Activated T-helper 2 cell treated with anti-CD3 and anti-CD28 coated beads, Interferon-gamma antibody, Interleukin-2, Interleukin-4, amounts not matched to agents 10 μg/mL and 5 μg/mL and 100 μg/mL, durations not matched to agents 14 hours and 24 hours and 36 hours (primary cell): ENCODE results near the gene KIF2C. TPM values are rescaled to one million over a fixed set of nuclear protein-coding genes. Genes with fewer than 3 reads are reported as not detected.
"Not testable (repeated sequence)": the region's sequence is repeated elsewhere in the genome, so short reads cannot be mapped to it uniquely, and the experiment has no call there.

Experiments
- DNase-seq: peaks from one replicate; pipeline ENCODE4 v3.0.0; 2021; ENCODE audit warnings: low spot score
- H3K27ac Mint-ChIP-seq: one replicate; pipeline ENCODE4 v1.8.0; 2021; ENCODE audit warnings: mixed read lengths
- H3K27me3 Mint-ChIP-seq: one replicate; pipeline ENCODE4 v1.8.0; 2021; ENCODE audit warnings: low read depth, mixed read lengths
- H3K36me3 Mint-ChIP-seq: one replicate; pipeline ENCODE4 v1.8.0; 2021; ENCODE audit warnings: low read depth, mixed read lengths
- H3K4me1 Mint-ChIP-seq: one replicate; pipeline ENCODE4 v1.8.0; 2021; ENCODE audit warnings: low read depth, mixed read lengths
- H3K4me3 Mint-ChIP-seq: one replicate; pipeline ENCODE4 v1.8.0; 2021; ENCODE audit warnings: low read depth, mild to moderate bottlenecking, moderate library complexity, mixed read lengths
- H3K9me3 Mint-ChIP-seq: one replicate; pipeline ENCODE4 v1.8.0; 2021; ENCODE audit warnings: mixed read lengths
- intact Hi-C: fragments of 100-400 bp; cut with micrococcal nuclease; formaldehyde crosslinking; loops from one replicate; pipeline ENCODE4 v1.15.1; 2023
- total RNA-seq: library from RNA; stranded (reverse); gene quantifications from 2 replicates; pipeline ENCODE4 v1.2.3, GENCODE V29; 2022

Gene KIF2C
- total RNA-seq, result 82.7 and 83.5 TPM in 2 replicates

GRCh38 chr1:44739307-44740178, at the start of gene KIF2C:
Gene KIF2C, plus strand, starts transcription at chr1:44739837. Its CDS starts 96 bp downstream, at chr1:44739933.
- intact Hi-C loops, result loop anchor here (1.0 to 2.0 kb wide), 3 partner anchors 8 to 70 kb away; partner anchors contain the start of genes RNU5D-1 and RPS8
- DNase-seq, result peak; percentile 96
- Mint-ChIP-seq H3K27ac (peak within 1 kb of the TSS; percentile 86), H3K36me3 (peaks cover 35% of the 10 kb centered on the region), H3K4me3 (peak within 1 kb of the TSS; percentile 90), H3K27me3 (no peaks in the 10 kb centered on the region), H3K4me1 (peaks cover 28% of the 10 kb centered on the region), H3K9me3 (no peaks in the 10 kb centered on the region)

- H3K27ac Mint-ChIP-seq, result no peak overlapping the region
- DNase-seq, result no peak
- H3K4me1 Mint-ChIP-seq, result peaks cover 23% of the 10 kb centered on the region
- no peaks in the 10 kb centered on the region for H3K9me3 Mint-ChIP-seq
- intact Hi-C loops, result no loop called here
- peaks cover 4% of the 10 kb centered on the region for H3K27me3 Mint-ChIP-seq
- H3K36me3 Mint-ChIP-seq, result no peaks in the 10 kb centered on the region
- H3K4me3 Mint-ChIP-seq, result no peak overlapping the region
Measured at GRCh38 chr1:44693159-44693558, 46.5 kb upstream of the KIF2C start.

GRCh38 chr1:44693900-44694299, 45.7 kb upstream of the KIF2C start:
- H3K27ac Mint-ChIP-seq, result no peak overlapping the region
- peaks cover 4% of the 10 kb centered on the region for H3K27me3 Mint-ChIP-seq
- H3K4me3 Mint-ChIP-seq, result no peak overlapping the region
- no peaks in the 10 kb centered on the region for H3K9me3 Mint-ChIP-seq
- peaks cover 23% of the 10 kb centered on the region for H3K4me1 Mint-ChIP-seq
- intact Hi-C loops, result no loop called here
- H3K36me3 Mint-ChIP-seq, result no peaks in the 10 kb centered on the region
- DNase-seq, result no peak

- Mint-ChIP-seq H3K9me3 (no peaks in the 10 kb centered on the region), H3K4me3 (no peak overlapping the region), H3K27me3 (peaks cover 4% of the 10 kb centered on the region), H3K4me1 (peaks cover 23% of the 10 kb centered on the region), H3K27ac (no peak overlapping the region), H3K36me3 (no peaks in the 10 kb centered on the region)
- DNase-seq, result no peak
- intact Hi-C loops, result no loop called here
Measured at GRCh38 chr1:44694863-44695478, 44.7 kb upstream of the KIF2C start.

GRCh38 chr1:44695671-44696070, 44.0 kb upstream of the KIF2C start:
- DNase-seq, result no peak
- Mint-ChIP-seq H3K9me3 (no peaks in the 10 kb centered on the region), H3K36me3 (no peaks in the 10 kb centered on the region), H3K27ac (no peak overlapping the region), H3K4me3 (no peak overlapping the region), H3K4me1 (peaks cover 23% of the 10 kb centered on the region), H3K27me3 (peaks cover 4% of the 10 kb centered on the region)
- intact Hi-C loops, result no loop called here

GRCh38 chr1:44696101-44696500, 43.5 kb upstream of the KIF2C start:
- Mint-ChIP-seq H3K36me3 (no peaks in the 10 kb centered on the region), H3K9me3 (no peaks in the 10 kb centered on the region), H3K4me1 (peaks cover 23% of the 10 kb centered on the region), H3K4me3 (no peak overlapping the region), H3K27me3 (peaks cover 4% of the 10 kb centered on the region), H3K27ac (peak overlapping the region; percentile 79)
- intact Hi-C loops, result no loop called here
- DNase-seq, result no peak

- intact Hi-C loops, result no loop called here
- Mint-ChIP-seq H3K27me3 (no peaks in the 10 kb centered on the region), H3K4me1 (peaks cover 19% of the 10 kb centered on the region), H3K27ac (peak overlapping the region; percentile 79), H3K9me3 (no peaks in the 10 kb centered on the region), H3K36me3 (no peaks in the 10 kb centered on the region), H3K4me3 (peak overlapping the region; percentile 43)
- DNase-seq, result no peak
Measured at GRCh38 chr1:44696789-44697345, 42.8 kb upstream of the KIF2C start.

- Mint-ChIP-seq H3K36me3 (no peaks in the 10 kb centered on the region), H3K4me3 (no peak overlapping the region), H3K27me3 (no peaks in the 10 kb centered on the region), H3K9me3 (no peaks in the 10 kb centered on the region), H3K27ac (no peak overlapping the region), H3K4me1 (peaks cover 18% of the 10 kb centered on the region)
- intact Hi-C loops, result no loop called here
- DNase-seq, result no peak
Measured at GRCh38 chr1:44698138-44698537, 41.5 kb upstream of the KIF2C start.

- H3K4me3 Mint-ChIP-seq, H3K9me3 Mint-ChIP-seq, H3K36me3 Mint-ChIP-seq, DNase-seq, H3K27ac Mint-ChIP-seq, H3K27me3 Mint-ChIP-seq, intact Hi-C loops: not testable (repeated sequence)
- peaks cover 14% of the 10 kb centered on the region for H3K4me1 Mint-ChIP-seq
Measured at GRCh38 chr1:44699375-44699774, 40.3 kb upstream of the KIF2C start.

- Mint-ChIP-seq H3K27me3 (no peaks in the 10 kb centered on the region), H3K4me3 (no peak overlapping the region), H3K36me3 (no peaks in the 10 kb centered on the region), H3K9me3 (no peaks in the 10 kb centered on the region), H3K4me1 (peaks cover 14% of the 10 kb centered on the region), H3K27ac (no peak overlapping the region)
- intact Hi-C loops, result no loop called here
- DNase-seq, result no peak
Measured at GRCh38 chr1:44700573-44700972, 39.1 kb upstream of the KIF2C start.

- H3K4me1 Mint-ChIP-seq, result peaks cover 14% of the 10 kb centered on the region
- no peak overlapping the region for H3K4me3 Mint-ChIP-seq
- no peaks in the 10 kb centered on the region for H3K9me3 Mint-ChIP-seq
- peaks cover 2% of the 10 kb centered on the region for H3K27me3 Mint-ChIP-seq
- H3K36me3 Mint-ChIP-seq, result no peaks in the 10 kb centered on the region
- no peak overlapping the region for H3K27ac Mint-ChIP-seq
- intact Hi-C loops, result no loop called here
- DNase-seq, result no peak
Measured at GRCh38 chr1:44701141-44701573, 38.5 kb upstream of the KIF2C start.

- Mint-ChIP-seq H3K36me3 (no peaks in the 10 kb centered on the region), H3K4me1 (peaks cover 8% of the 10 kb centered on the region)
Measured at GRCh38 chr1:44705470-44705869, 34.2 kb upstream of the KIF2C start.

GRCh38 chr1:44705938-44706337, 33.7 kb upstream of the KIF2C start:
- DNase-seq, result no peak
- no peak overlapping the region for H3K27ac Mint-ChIP-seq
- peaks cover 8% of the 10 kb centered on the region for H3K4me1 Mint-ChIP-seq
- no peaks in the 10 kb centered on the region for H3K36me3 Mint-ChIP-seq
- intact Hi-C loops, result no loop called here
- H3K4me3 Mint-ChIP-seq, result no peak overlapping the region
- peaks cover 6% of the 10 kb centered on the region for H3K27me3 Mint-ChIP-seq
- H3K9me3 Mint-ChIP-seq, result no peaks in the 10 kb centered on the region

More at GRCh38 chr1:44705470-44705869, 34.2 kb upstream of the KIF2C start:
- H3K4me3 Mint-ChIP-seq, result no peak overlapping the region
- no peaks in the 10 kb centered on the region for H3K9me3 Mint-ChIP-seq
- H3K27me3 Mint-ChIP-seq, result peaks cover 2% of the 10 kb centered on the region
- DNase-seq, result no peak
- intact Hi-C loops, result no loop called here
- H3K27ac Mint-ChIP-seq, result no peak overlapping the region
